GM12892 (cell line): ENCODE measurements around the gene ABCB11.

Experiments used
- POLR2AphosphoS5 ChIP-seq: IDR thresholded peaks from 2 replicates; pipeline ENCODE4 v1.6.1; 2011; ENCODE audit warnings: low read depth, low read length, control low read depth
- TAF1 ChIP-seq: IDR thresholded peaks from 2 replicates; pipeline ENCODE4 v1.6.1; 2011; ENCODE audit warnings: low read depth, mild to moderate bottlenecking, control low read depth, low read length, borderline replicate concordance

DNA sequence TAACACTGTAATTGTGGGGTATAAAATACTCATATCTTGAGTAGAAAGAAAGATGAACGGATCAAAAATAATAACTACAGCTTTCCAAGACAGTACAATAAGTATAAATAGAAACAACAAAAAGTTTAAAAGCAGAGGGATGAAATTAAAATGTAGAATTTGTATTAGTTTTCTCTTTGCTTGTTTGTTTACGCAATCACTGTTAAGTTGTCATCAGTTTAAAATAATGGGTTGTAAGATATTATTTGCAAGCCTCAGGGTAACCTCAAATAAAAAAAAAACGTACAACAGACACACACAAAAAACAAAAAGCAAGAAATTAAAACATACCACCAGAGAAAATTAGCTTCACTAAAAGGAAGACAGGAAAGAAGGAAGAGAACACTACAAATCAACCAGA lies 18.0 kb upstream of the ABCB11 start:
- TF ChIP-seq TAF1, result no peak
- TF ChIP-seq POLR2AphosphoS5, result no peak
